Uterus (tissue), 2 donors: Measurements from ENCODE around the gene DGKI.

Source experiments
- POLR2A ChIP-seq, 2 donors: fragments of 450-650 bp; IDR thresholded peaks; one replicate each; pipeline ENCODE4 v1.6.1; 2016; ENCODE audit warnings: antibody characterized with exemption in 2 of 2, mild to moderate bottlenecking in 1 of 2, moderate library complexity in 1 of 2
- TF ChIP-seq, protein P1 (sequence below), 4 experiments: fragments of 200-600 bp in 2 of 4; fragments of 450-650 bp in 2 of 4; sonication (generic) in 2 of 4; IDR thresholded peaks; one replicate each; pipeline ENCODE4 v1.5.1; 2016 to 2019; ENCODE audit warnings: antibody characterized with exemption in 4 of 4, mild to moderate bottlenecking in 2 of 4, moderate library complexity in 1 of 4

DNA sequence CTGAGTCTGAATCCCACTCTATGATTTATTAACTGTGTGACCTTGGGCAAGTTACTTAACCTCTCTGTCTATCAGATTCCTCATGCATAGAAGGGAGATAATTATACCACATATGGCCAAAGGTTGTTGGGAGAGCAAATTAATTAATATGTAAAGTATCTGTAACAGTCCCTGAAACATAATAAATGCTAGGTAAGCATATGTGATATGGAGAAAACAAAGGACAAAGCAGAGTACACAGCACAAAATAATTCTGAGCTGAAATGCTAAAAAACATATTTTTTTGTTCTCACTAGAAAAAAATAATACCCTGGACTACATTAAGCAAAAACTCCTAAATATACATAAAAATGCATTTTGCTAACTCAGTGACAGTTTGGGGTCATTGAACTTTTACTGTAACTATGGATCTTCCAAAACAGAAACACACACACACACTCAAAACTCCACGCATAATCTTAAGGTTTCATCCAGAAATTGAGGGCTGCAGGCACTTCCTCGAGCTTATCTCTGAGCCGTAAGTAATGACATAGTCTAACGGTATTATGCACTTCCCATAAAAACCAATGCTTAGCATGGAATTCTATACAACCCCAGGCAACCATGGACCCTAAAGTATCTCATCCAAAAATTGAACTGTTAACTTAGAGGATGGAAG lies 301.6 kb downstream of the DGKI start:
- TF ChIP-seq, protein P1, sequence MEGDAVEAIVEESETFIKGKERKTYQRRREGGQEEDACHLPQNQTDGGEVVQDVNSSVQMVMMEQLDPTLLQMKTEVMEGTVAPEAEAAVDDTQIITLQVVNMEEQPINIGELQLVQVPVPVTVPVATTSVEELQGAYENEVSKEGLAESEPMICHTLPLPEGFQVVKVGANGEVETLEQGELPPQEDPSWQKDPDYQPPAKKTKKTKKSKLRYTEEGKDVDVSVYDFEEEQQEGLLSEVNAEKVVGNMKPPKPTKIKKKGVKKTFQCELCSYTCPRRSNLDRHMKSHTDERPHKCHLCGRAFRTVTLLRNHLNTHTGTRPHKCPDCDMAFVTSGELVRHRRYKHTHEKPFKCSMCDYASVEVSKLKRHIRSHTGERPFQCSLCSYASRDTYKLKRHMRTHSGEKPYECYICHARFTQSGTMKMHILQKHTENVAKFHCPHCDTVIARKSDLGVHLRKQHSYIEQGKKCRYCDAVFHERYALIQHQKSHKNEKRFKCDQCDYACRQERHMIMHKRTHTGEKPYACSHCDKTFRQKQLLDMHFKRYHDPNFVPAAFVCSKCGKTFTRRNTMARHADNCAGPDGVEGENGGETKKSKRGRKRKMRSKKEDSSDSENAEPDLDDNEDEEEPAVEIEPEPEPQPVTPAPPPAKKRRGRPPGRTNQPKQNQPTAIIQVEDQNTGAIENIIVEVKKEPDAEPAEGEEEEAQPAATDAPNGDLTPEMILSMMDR (IDR thresholded peaks at IDR 0.05): no peak
- no peak for TF ChIP-seq POLR2A (IDR thresholded peaks at IDR 0.05)
